Aorta (tissue), 5 donors: ENCODE data around the gene SNX18. TPM values are rescaled to one million over a fixed set of nuclear protein-coding genes. Genes with fewer than 3 reads are reported as not detected.

Experiments
- ATAC-seq: fragments of 200-7000 bp; cut with Tn5 transposase; one replicate; pipeline ENCODE4 v1.9.1; 2022; ENCODE audit warnings: moderate library complexity; ENCODE audit not compliant: low FRiP score
- DNase-seq, 2 donors: peaks; one replicate each; pipeline ENCODE4 v3.0.0-alpha.2; 2020
- H3K27ac ChIP-seq, 2 donors: one replicate each; pipeline ENCODE4 v1.5.1; 2013; ENCODE audit warnings: low read length in 2 of 2, mild to moderate bottlenecking in 2 of 2, moderate library complexity in 2 of 2, control low read depth in 1 of 2, inconsistent platforms in 1 of 2, low read depth in 1 of 2
- H3K27me3 ChIP-seq, 2 donors: one replicate each; pipeline ENCODE4 v1.6.1; 2013; ENCODE audit warnings: control low read depth in 1 of 2, low read length in 1 of 2, mild to moderate bottlenecking in 1 of 2, moderate library complexity in 1 of 2; ENCODE audit not compliant: insufficient read depth in 2 of 2, control insufficient read depth in 1 of 2
- H3K36me3 ChIP-seq, 2 donors: one replicate each; pipeline ENCODE4 v1.6.1; 2013; ENCODE audit warnings: control low read depth in 1 of 2, low read length in 1 of 2, mild to moderate bottlenecking in 1 of 2; ENCODE audit not compliant: insufficient read depth in 2 of 2, control insufficient read depth in 1 of 2
- H3K4me1 ChIP-seq, 2 donors: one replicate each; pipeline ENCODE4 v1.6.1; 2013; ENCODE audit warnings: low read length in 2 of 2, control low read depth in 1 of 2, mild to moderate bottlenecking in 1 of 2, moderate library complexity in 1 of 2; ENCODE audit not compliant: insufficient read depth in 2 of 2, control insufficient read depth in 1 of 2
- H3K4me3 ChIP-seq, 2 donors: one replicate each; pipeline ENCODE4 v1.5.1; 2013; ENCODE audit warnings: low read length in 2 of 2, control low read depth in 1 of 2, mild to moderate bottlenecking in 1 of 2
- H3K9me3 ChIP-seq: one replicate; pipeline ENCODE4 v1.6.1; 2013; ENCODE audit warnings: mild to moderate bottlenecking, low read length; ENCODE audit not compliant: control insufficient read depth
- WGBS, 2 donors: extraction: QIAGEN DNeasy Blood & Tissue Kit; methylation state at CpG; one replicate each; pipeline ENCODE4 v1.1.7; 2013; 5-methylcytosine and 5-hydroxymethylcytosine counted together
- intact Hi-C, 2 donors: fragments of 100-400 bp; cut with DNase I; formaldehyde crosslinking; loops; one replicate each; pipeline versions ENCODE4 v1.14.2 to v1.15.0; 2022
- long read RNA-seq, 2 donors: library from polyadenylated mRNA; unstranded; transcript quantifications; one replicate each; pipeline ENCODE4 v2.0.0, GENCODE V29; 2020 to 2021
- polyA plus RNA-seq, 2 donors: library from polyadenylated mRNA; stranded (reverse); fragments of 200-250 nt; gene quantifications; one replicate each; pipeline ENCODE4 v1.2.3, GENCODE V29; 2013
- total RNA-seq, 2 donors: library from RNA; stranded (reverse); fragmentation: NEBNext Ultra II Directional; extraction: Animal tissue kit (Norgen Biotek cat#: 25700); gene quantifications; one replicate each; pipeline ENCODE4 v1.2.1, GENCODE V29; 2021
- donor health status: healthy with polysubstance abuse.
- donor health status: Bipolar disorder and iron deficiency.
- donor health status: DM: no; HTN: no; CAD: no.
- donor health status: DM: no; HTN: no; CAD: no.
- donor health status: DM: yes; HTN: yes; CAD: no.

The SNX18 gene
- total RNA-seq (100 to 1,000 TPM in 1 of 2 donors, 10 to 100 TPM in 1; 84.4 to 110 TPM), polyA plus RNA-seq (10 to 100 TPM; 31.6 to 37.3 TPM)
- long read RNA-seq, donor 1, full-length matches to known transcripts, result 18 of 27 reads
- long read RNA-seq, donor 1, partial matches to known transcripts, result 0 of 27 reads
- long read RNA-seq, donor 1, other reads (novel, unspliced or antisense), result 9 of 27 reads
- long read RNA-seq, donor 2, full-length matches to known transcripts, result 14 of 23 reads
- long read RNA-seq, donor 2, partial matches to known transcripts, result 0 of 23 reads
- long read RNA-seq, donor 2, other reads (novel, unspliced or antisense), result 9 of 23 reads

DNA sequence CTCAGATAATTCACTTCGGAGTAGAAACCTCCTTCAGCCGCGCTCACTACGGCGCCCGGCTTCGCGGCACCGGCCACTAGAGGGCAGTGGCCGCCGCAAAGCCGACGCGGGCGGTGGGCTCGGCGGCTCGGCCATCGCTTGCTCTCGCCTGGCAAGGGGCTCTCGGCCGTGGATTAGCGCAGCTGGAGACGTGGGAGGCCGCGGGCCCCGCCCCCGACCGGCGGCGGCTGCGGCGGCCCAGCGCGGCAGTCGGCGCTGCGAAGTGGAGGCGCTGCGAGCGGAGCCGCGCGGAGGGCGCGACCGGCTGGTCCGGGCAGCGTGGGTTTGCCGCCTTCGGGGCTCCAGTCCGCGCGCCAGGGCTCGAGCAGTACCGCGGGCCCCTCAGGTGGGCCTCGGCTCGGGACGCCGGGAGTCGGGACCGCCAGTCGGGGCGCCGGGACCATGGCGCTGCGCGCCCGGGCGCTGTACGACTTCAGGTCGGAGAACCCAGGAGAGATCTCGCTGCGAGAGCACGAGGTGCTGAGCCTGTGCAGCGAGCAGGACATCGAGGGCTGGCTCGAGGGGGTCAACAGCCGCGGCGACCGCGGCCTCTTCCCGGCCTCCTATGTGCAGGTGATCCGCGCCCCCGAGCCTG is at the start of gene SNX18:
SNX18 (plus strand) TSS at position 248 of the 634 bp plus-strand sequence; CDS start at position 442, 194 bp downstream.
- Histone ChIP-seq H3K36me3 (peaks cover 0 to 3% of the 10 kb centered on the region in 2 donors), H3K4me3 (peak within 1 kb of the TSS; percentile 78 to 88), H3K27ac (peak within 1 kb of the TSS; percentile 79 to 95), H3K27me3 (no peaks in the 10 kb centered on the region), H3K4me1 (no peaks in the 10 kb centered on the region), H3K9me3 (no peaks in the 10 kb centered on the region)
- ATAC-seq, result peak; percentile 95
- DNase-seq, result peak; percentile 96
- intact Hi-C loops, result loop anchor here (1.0 to 5.0 kb wide), 6 partner anchors 113 to 645 kb away; partner anchors contain the start of gene GPX8 (in 1 of the 2)
- WGBS, 2 donors, result 0% methylated on average over 85 to 88 of the region's 88 CpGs

DNA sequence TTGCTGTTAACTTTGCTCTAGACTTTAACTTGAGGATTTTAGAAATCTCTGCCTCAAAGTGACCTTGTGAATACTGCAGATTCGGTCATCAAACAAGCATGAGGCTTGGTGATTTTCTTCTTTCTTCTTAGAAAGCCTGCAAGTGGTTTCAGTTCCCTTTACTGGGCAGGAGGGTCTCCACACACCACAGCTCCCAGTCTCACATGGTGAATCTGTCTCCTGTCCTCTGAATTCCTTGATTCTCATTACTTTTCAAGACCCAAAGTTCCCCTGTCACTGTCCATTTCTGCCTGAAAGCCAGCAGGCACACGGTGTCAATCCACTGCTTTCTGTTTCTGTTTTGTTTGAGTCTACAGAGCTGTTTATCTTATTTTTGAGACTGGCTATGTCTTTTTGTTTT is 47.9 kb upstream of the SNX18 start:
- H3K9me3 ChIP-seq, result no peaks in the 10 kb centered on the region
- no peak for ATAC-seq
- H3K4me3 ChIP-seq, result peak overlapping the region in 1 of 2 donors; percentile 64
- 8 to 9% methylated on average over 2 of the region's 2 CpGs for WGBS, 2 donors
- H3K27me3 ChIP-seq, result no peaks in the 10 kb centered on the region
- intact Hi-C loops, result no loop called here
- no peak overlapping the region for H3K27ac ChIP-seq
- no peaks in the 10 kb centered on the region for H3K36me3 ChIP-seq
- no peak for DNase-seq
- H3K4me1 ChIP-seq, result peaks cover 2 to 3% of the 10 kb centered on the region in 2 donors

GRCh38 chr5:54470128-54470527 is 47.4 kb upstream of the SNX18 start:
- DNase-seq (no peak), ATAC-seq (no peak)
- WGBS, 2 donors, result 3 to 6% methylated on average over 2 of the region's 2 CpGs
- Histone ChIP-seq H3K4me3 (peak overlapping the region in 1 of 2 donors; percentile 64), H3K27ac (no peak overlapping the region), H3K4me1 (peaks cover 2 to 3% of the 10 kb centered on the region in 2 donors), H3K36me3 (no peaks in the 10 kb centered on the region), H3K9me3 (no peaks in the 10 kb centered on the region), H3K27me3 (no peaks in the 10 kb centered on the region)
- intact Hi-C loops, result no loop called here

DNA sequence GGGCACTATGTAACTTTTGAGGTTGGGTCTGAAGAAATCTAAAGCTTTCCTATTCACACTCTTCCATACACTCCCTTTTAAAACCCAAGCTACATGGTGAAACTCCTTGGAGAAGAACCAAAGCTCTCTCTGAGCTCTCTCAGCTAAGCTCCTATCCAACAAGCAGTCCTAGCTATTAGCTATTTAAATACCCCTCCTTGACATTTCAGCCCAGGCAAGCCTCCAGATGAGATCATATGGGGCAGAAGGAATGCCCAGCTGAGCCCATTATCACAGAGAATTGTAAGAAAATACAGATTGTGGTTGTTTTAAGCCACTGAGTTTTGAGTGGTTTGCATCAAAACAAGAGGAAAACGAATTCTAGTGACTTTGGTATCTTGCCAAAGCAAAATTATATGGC is 46.9 kb upstream of the SNX18 start:
- DNase-seq, result no peak
- H3K27me3 ChIP-seq, result no peaks in the 10 kb centered on the region
- no peak overlapping the region for H3K27ac ChIP-seq
- intact Hi-C loops, result no loop called here
- no peak overlapping the region for H3K4me3 ChIP-seq
- peaks cover 2 to 3% of the 10 kb centered on the region in 2 donors for H3K4me1 ChIP-seq
- no peak for ATAC-seq
- H3K36me3 ChIP-seq, result no peaks in the 10 kb centered on the region
- H3K9me3 ChIP-seq, result no peaks in the 10 kb centered on the region
- WGBS, 2 donors, result 6 to 13% methylated on average over 1 of the region's 1 CpG

GRCh38 chr5:54471398-54471797 is 46.2 kb upstream of the SNX18 start:
- ATAC-seq (no peak), DNase-seq (no peak)
- WGBS, 2 donors, result 56 to 61% methylated on average over 3 of the region's 3 CpGs
- H3K4me3 ChIP-seq, result no peak overlapping the region
- H3K4me1 ChIP-seq, result peaks cover 2 to 3% of the 10 kb centered on the region in 2 donors
- intact Hi-C loops, result no loop called here
- H3K27ac ChIP-seq, result no peak overlapping the region
- no peaks in the 10 kb centered on the region for H3K36me3 ChIP-seq
- H3K27me3 ChIP-seq, result no peaks in the 10 kb centered on the region
- H3K9me3 ChIP-seq, result no peaks in the 10 kb centered on the region

GRCh38 chr5:54476682-54477081 is 40.9 kb upstream of the SNX18 start:
- Histone ChIP-seq H3K9me3 (no peaks in the 10 kb centered on the region), H3K36me3 (no peaks in the 10 kb centered on the region), H3K4me1 (no peaks in the 10 kb centered on the region), H3K27me3 (no peaks in the 10 kb centered on the region), H3K27ac (no peak overlapping the region), H3K4me3 (no peak overlapping the region)
- ATAC-seq (no peak), DNase-seq (no peak)
- intact Hi-C loops, result no loop called here
- WGBS, 2 donors, result 79 to 82% methylated on average over 2 of the region's 2 CpGs

DNA sequence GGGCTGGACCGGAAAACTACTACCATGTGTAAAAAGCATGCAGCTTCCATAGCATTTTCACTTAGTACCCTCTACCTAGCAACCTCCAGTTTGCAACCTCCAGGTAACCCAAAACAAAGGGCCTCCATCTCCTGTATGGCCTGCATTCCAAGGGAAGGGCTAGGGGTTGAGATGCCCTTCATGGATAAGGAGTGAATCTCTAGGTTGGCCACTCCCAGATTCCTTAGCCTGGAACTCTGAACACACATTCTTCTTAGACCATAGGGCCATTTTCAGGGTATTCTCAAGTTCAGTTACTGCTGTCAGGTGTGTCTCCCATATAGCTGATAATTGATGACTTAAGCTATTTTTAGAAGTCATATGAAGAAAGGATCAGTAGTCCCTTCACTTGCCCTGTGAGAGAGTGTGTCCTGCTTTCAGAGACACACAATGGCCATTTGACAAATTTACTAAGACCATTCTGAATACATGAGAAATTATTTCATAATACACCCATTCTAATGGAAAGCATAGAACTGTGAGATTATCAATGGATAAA is 39.5 kb upstream of the SNX18 start:
- no peaks in the 10 kb centered on the region for H3K36me3 ChIP-seq
- H3K27me3 ChIP-seq, result no peaks in the 10 kb centered on the region
- no peak overlapping the region for H3K27ac ChIP-seq
- H3K4me1 ChIP-seq, result no peaks in the 10 kb centered on the region
- no peak overlapping the region for H3K4me3 ChIP-seq
- ATAC-seq (no peak), DNase-seq (no peak)
- intact Hi-C loops, result no loop called here
- H3K9me3 ChIP-seq, result no peaks in the 10 kb centered on the region
- WGBS, 2 donors, result 95 to 100% methylated on average over 1 of the region's 1 CpG

- no peaks in the 10 kb centered on the region for H3K4me1 ChIP-seq
- intact Hi-C loops, result no loop called here
- H3K27me3 ChIP-seq, result no peaks in the 10 kb centered on the region
- DNase-seq, result no peak
- no peak for ATAC-seq
- no peaks in the 10 kb centered on the region for H3K9me3 ChIP-seq
- no peaks in the 10 kb centered on the region for H3K36me3 ChIP-seq
- no peak overlapping the region for H3K4me3 ChIP-seq
- H3K27ac ChIP-seq, result no peak overlapping the region
Measured at GRCh38 chr5:54480296-54480695, 37.3 kb upstream of the SNX18 start.
